Ectodermal cell (in vitro differentiated cells): ENCODE results near the gene OR4K14. TPM values are rescaled to one million over a fixed set of nuclear protein-coding genes. Genes with fewer than 3 reads are reported as not detected.

Experiments
- H3K27ac ChIP-seq: 2 replicates; pipeline ENCODE4 v1.7.0; 2013; ENCODE audit warnings: mild to moderate bottlenecking, low read depth, low read length; ENCODE audit not compliant: insufficient read depth, poor library complexity, severe bottlenecking
- H3K27me3 ChIP-seq: 2 replicates; pipeline ENCODE4 v1.7.0; 2013; ENCODE audit warnings: mild to moderate bottlenecking, low read length; ENCODE audit not compliant: insufficient read depth, control insufficient read depth, poor library complexity, severe bottlenecking
- H3K36me3 ChIP-seq: one replicate; pipeline ENCODE4 v1.7.0; 2013; ENCODE audit warnings: low read length; ENCODE audit not compliant: control insufficient read depth, insufficient read depth
- H3K4me1 ChIP-seq: one replicate; pipeline ENCODE4 v1.7.0; 2013; ENCODE audit warnings: low read length; ENCODE audit not compliant: control insufficient read depth, insufficient read depth
- H3K4me3 ChIP-seq: 2 replicates; pipeline ENCODE4 v1.7.0; 2013; ENCODE audit warnings: low read depth, low read length, control low read depth; ENCODE audit not compliant: insufficient read depth
- H3K9me3 ChIP-seq: 2 replicates; pipeline ENCODE4 v1.7.0; 2013; ENCODE audit warnings: mild to moderate bottlenecking, low read length, moderate library complexity; ENCODE audit not compliant: control insufficient read depth
- WGBS, 2 experiments: methylation state at CpG; one replicate each; pipeline ENCODE4 v1.1.7; 2013; ENCODE audit warnings: missing lambda C conversion rate in 2 of 2; 5-methylcytosine and 5-hydroxymethylcytosine counted together
- polyA plus RNA-seq, 4 experiments: library from polyadenylated mRNA; stranded (reverse); fragments of 50-300 nt; gene quantifications; one replicate each; pipeline ENCODE4 v1.2.3, GENCODE V29; 2013

The OR4K14 gene
- not detected for polyA plus RNA-seq (2013, experiment 1 of 4)
- not detected for polyA plus RNA-seq (2013, experiment 2 of 4)
- not detected for polyA plus RNA-seq (2013, experiment 3 of 4)
- polyA plus RNA-seq (2013, experiment 4 of 4) = not detected

GRCh38 chr14:20019257-20019865, at the start of gene OR4K14:
TSS of gene OR4K14 (minus strand) at chr14:20019307. CDS start at chr14:20015193, 4,114 bp downstream.
- Histone ChIP-seq H3K9me3 (peaks cover 27% of the 10 kb centered on the region), H3K27me3 (no peaks in the 10 kb centered on the region)
- WGBS, 2 experiments = 60 to 63% methylated on average over 1 of the region's 2 CpGs

GRCh38 chr14:20059745-20060144, 40.6 kb upstream of the OR4K14 start, which contains the start of gene OR4L1:
TSS of gene OR4L1 (plus strand) at chr14:20060045. CDS start at chr14:20060045, 0 bp downstream.
- no peaks in the 10 kb centered on the region for H3K27me3 ChIP-seq
- 60 to 65% methylated on average over 2 of the region's 2 CpGs for WGBS, 2 experiments
- no peaks in the 10 kb centered on the region for H3K4me1 ChIP-seq
- no peak within 1 kb of the TSS for H3K27ac ChIP-seq
- H3K9me3 ChIP-seq = peaks cover 24% of the 10 kb centered on the region
- H3K4me3 ChIP-seq = no peak within 1 kb of the TSS
- H3K36me3 ChIP-seq = no peaks in the 10 kb centered on the region

More at GRCh38 chr14:20019257-20019865, at the start of gene OR4K14:
- Histone ChIP-seq H3K27ac (no peak within 1 kb of the TSS), H3K36me3 (no peaks in the 10 kb centered on the region), H3K4me1 (no peaks in the 10 kb centered on the region), H3K4me3 (no peak within 1 kb of the TSS)

GRCh38 chr14:20048202-20048601, 29.1 kb upstream of the OR4K14 start:
- Histone ChIP-seq H3K4me1 (no peaks in the 10 kb centered on the region), H3K4me3 (no peak overlapping the region), H3K9me3 (peaks cover 17% of the 10 kb centered on the region), H3K27ac (no peak overlapping the region), H3K27me3 (no peaks in the 10 kb centered on the region), H3K36me3 (no peaks in the 10 kb centered on the region)
- WGBS, 2 experiments = 39 to 44% methylated on average over 1 of the region's 1 CpG

- WGBS, 2 experiments = 65 to 68% methylated on average over 5 of the region's 5 CpGs
- no peak overlapping the region for H3K4me3 ChIP-seq
- H3K36me3 ChIP-seq = no peaks in the 10 kb centered on the region
- H3K27me3 ChIP-seq = no peaks in the 10 kb centered on the region
- no peak overlapping the region for H3K27ac ChIP-seq
- no peaks in the 10 kb centered on the region for H3K4me1 ChIP-seq
- peaks cover 13% of the 10 kb centered on the region for H3K9me3 ChIP-seq
Measured at GRCh38 chr14:20044243-20044642, 25.1 kb upstream of the OR4K14 start.

GRCh38 chr14:20035938-20036337, 16.8 kb upstream of the OR4K14 start, which contains the start of gene OR4K13:
TSS of gene OR4K13 (minus strand) at chr14:20036038. CDS start at chr14:20034758, 1,280 bp downstream.
- Histone ChIP-seq H3K36me3 (no peaks in the 10 kb centered on the region), H3K27ac (no peak within 1 kb of the TSS), H3K4me3 (no peak within 1 kb of the TSS), H3K27me3 (no peaks in the 10 kb centered on the region), H3K4me1 (no peaks in the 10 kb centered on the region), H3K9me3 (peaks cover 20% of the 10 kb centered on the region)
- 80 to 98% methylated on average over 3 to 4 of the region's 4 CpGs for WGBS, 2 experiments

- no peaks in the 10 kb centered on the region for H3K36me3 ChIP-seq
- H3K27ac ChIP-seq = no peak overlapping the region
- WGBS, 2 experiments = 70% methylated on average over 2 of the region's 3 CpGs; no CpG with 5 or more reads in 1 of the 2 experiments
- peaks cover 22% of the 10 kb centered on the region for H3K9me3 ChIP-seq
- H3K4me1 ChIP-seq = no peaks in the 10 kb centered on the region
- no peaks in the 10 kb centered on the region for H3K27me3 ChIP-seq
- no peak overlapping the region for H3K4me3 ChIP-seq
Measured at GRCh38 chr14:20035449-20035848, 16.3 kb upstream of the OR4K14 start.

GRCh38 chr14:20031058-20031457, 12.0 kb upstream of the OR4K14 start:
- Histone ChIP-seq H3K36me3 (no peaks in the 10 kb centered on the region), H3K27me3 (no peaks in the 10 kb centered on the region), H3K4me3 (no peak overlapping the region), H3K27ac (no peak overlapping the region), H3K9me3 (peaks cover 23% of the 10 kb centered on the region), H3K4me1 (no peaks in the 10 kb centered on the region)
- WGBS, 2 experiments = 77 to 80% methylated on average over 5 to 6 of the region's 6 CpGs

- Histone ChIP-seq H3K27ac (no peak overlapping the region), H3K4me3 (no peak overlapping the region), H3K36me3 (no peaks in the 10 kb centered on the region), H3K4me1 (no peaks in the 10 kb centered on the region), H3K27me3 (no peaks in the 10 kb centered on the region), H3K9me3 (peaks cover 12% of the 10 kb centered on the region)
Measured at GRCh38 chr14:20008156-20008555, 11.0 kb downstream of the OR4K14 start.

GRCh38 chr14:20002319-20002718, 16.8 kb downstream of the OR4K14 start:
- H3K36me3 ChIP-seq = no peaks in the 10 kb centered on the region
- no peak overlapping the region for H3K4me3 ChIP-seq
- peaks cover 21% of the 10 kb centered on the region for H3K9me3 ChIP-seq
- no peaks in the 10 kb centered on the region for H3K27me3 ChIP-seq
- H3K27ac ChIP-seq = no peak overlapping the region
- WGBS, 2 experiments = 88% methylated on average over 7 of the region's 7 CpGs
- no peaks in the 10 kb centered on the region for H3K4me1 ChIP-seq

- Histone ChIP-seq H3K27ac (no peak within 1 kb of the TSS), H3K4me1 (no peaks in the 10 kb centered on the region), H3K4me3 (no peak within 1 kb of the TSS), H3K9me3 (peaks cover 21% of the 10 kb centered on the region), H3K27me3 (no peaks in the 10 kb centered on the region), H3K36me3 (no peaks in the 10 kb centered on the region)
Measured at GRCh38 chr14:20001863-20002262, 17.2 kb downstream of the OR4K14 start, which contains the start of gene OR4Q2. TSS of gene OR4Q2 (plus strand) at chr14:20002163.
